K562 (cell line): ENCODE data around the gene NECAB2. TPM values are rescaled to one million over a fixed set of nuclear protein-coding genes. Genes with fewer than 3 reads are reported as not detected.
"Not testable (repeated sequence)": the region's sequence is repeated elsewhere in the genome, so short reads cannot be mapped to it uniquely, and the experiment has no call there.

Experiments used
- ATAC-seq: fragments of 200-7000 bp; cut with Tn5 transposase; 3 replicates; pipeline ENCODE4 v1.9.1; 2020; ENCODE audit warnings: moderate library complexity
- BruUV-seq: library from RNA; stranded (reverse); fragments of 400-500 nt; replicated peaks from 2 replicates; lab custom pipeline; 2021; lab: Mats Ljungman, UMichigan
- CTCF ChIA-PET: fragments of 300-600 bp; formaldehyde crosslinking; extraction: SDS; loops from one replicate; lab custom pipeline; 2021; ENCODE audit warnings: low intra/inter-chr PET ratio; lab: Yijun Ruan, JAX
- POLR2A ChIA-PET: fragments of 300-600, 350-650 bp; sonication (Branson Sonifier 250); formaldehyde crosslinking; extraction: SDS; loops from one replicate; lab custom pipeline; 2021; ENCODE audit warnings: antibody characterized with exemption, inconsistent platforms; lab: Yijun Ruan, JAX
- DNase-seq, 4 experiments: peaks; one replicate each; pipeline versions ENCODE4 v3.0.0 to v3.0.0-alpha.2; 2011 to 2018; ENCODE audit warnings: low spot score in 3 of 4, mixed read lengths in 3 of 4; ENCODE audit errors: extremely low read depth in 1 of 4
- FAIRE-seq: peaks from 2 replicates; lab custom pipeline; 2011; peaks lifted over from hg19 to GRCh38; lab: Jason Lieb, UNC
- H2AFZ ChIP-seq: 2 replicates; pipeline ENCODE4 v1.6.0; 2011; ENCODE audit warnings: low read depth, low read length, control low read depth, inconsistent platforms
- H3K27ac ChIP-seq: fragments of 200-600 bp; 3 replicates; pipeline ENCODE4 v1.8.0; 2011; ENCODE audit warnings: low read depth, mild to moderate bottlenecking, control low read depth, inconsistent platforms, low read length, moderate library complexity, mixed read lengths; ENCODE audit errors: extremely low read depth
- H3K27me3 ChIP-seq, 2 experiments: fragments of 300-600 bp in 1 of 2; 2 replicates in 1 of 2; 3 replicates in 1 of 2; pipeline versions ENCODE4 v1.6.0 to v1.8.0; 2011; ENCODE audit warnings: inconsistent platforms in 2 of 2, low read length in 2 of 2, mild to moderate bottlenecking in 1 of 2, mixed read lengths in 1 of 2, moderate library complexity in 1 of 2; ENCODE audit not compliant: control insufficient read depth in 2 of 2, insufficient read depth in 2 of 2
- H3K36me3 ChIP-seq: fragments of 300-600 bp; 3 replicates; pipeline ENCODE4 v1.8.0; 2011; ENCODE audit warnings: mild to moderate bottlenecking, low read length, inconsistent platforms; ENCODE audit not compliant: control insufficient read depth, insufficient read depth
- H3K4me1 ChIP-seq, 2 experiments: fragments of 200-600 bp in 1 of 2; replicated peaks in 1 of 2; 2 replicates in 1 of 2; 3 replicates in 1 of 2; pipeline versions ENCODE4 v1.5.1 to v1.8.0; 2011; ENCODE audit warnings: inconsistent platforms in 2 of 2, low read length in 2 of 2, mild to moderate bottlenecking in 1 of 2, mixed read lengths in 1 of 2, moderate library complexity in 1 of 2; ENCODE audit not compliant: control insufficient read depth in 2 of 2, insufficient read depth in 2 of 2
- H3K4me2 ChIP-seq: 2 replicates; pipeline ENCODE4 v1.6.1; 2011; ENCODE audit warnings: low read length, control low read depth, inconsistent platforms, mixed read lengths; ENCODE audit not compliant: insufficient read depth
- H3K4me3 ChIP-seq: fragments of 200-600 bp; sonication (generic), shearing (Covaris generic); 2 replicates; pipeline ENCODE4 v1.5.1; 2016; ENCODE audit warnings: control low read depth, inconsistent platforms
- H3K79me2 ChIP-seq: fragments of 200-600 bp; 3 replicates; pipeline ENCODE4 v1.8.0; 2011; ENCODE audit warnings: low read length, inconsistent platforms; ENCODE audit not compliant: control insufficient read depth, insufficient read depth
- H3K9ac ChIP-seq, 2 experiments: 2 replicates each; pipeline versions ENCODE4 v1.6.0 to v1.6.1; 2011; ENCODE audit warnings: low read depth in 2 of 2, low read length in 2 of 2, control low read depth in 1 of 2, inconsistent platforms in 1 of 2, mild to moderate bottlenecking in 1 of 2, mixed read lengths in 1 of 2; ENCODE audit not compliant: insufficient read depth in 1 of 2
- H3K9me1 ChIP-seq: one replicate; pipeline ENCODE4 v1.6.0; 2011; ENCODE audit warnings: inconsistent platforms, mild to moderate bottlenecking, low read length, moderate library complexity; ENCODE audit not compliant: control insufficient read depth, insufficient read depth
- H3K9me3 ChIP-seq: replicated peaks from 2 replicates; pipeline ENCODE4 v1.5.1; 2011; ENCODE audit warnings: low read depth, low read length, inconsistent platforms; ENCODE audit not compliant: control insufficient read depth, insufficient read depth
- H4K20me1 ChIP-seq: replicated peaks from 2 replicates; pipeline ENCODE4 v1.6.1; 2011; ENCODE audit warnings: low read length, inconsistent platforms, mixed read lengths; ENCODE audit not compliant: control insufficient read depth, insufficient read depth
- MAFG ChIP-seq: fragments of 450-650 bp; conservative IDR thresholded peaks from 2 replicates; pipeline ENCODE4 v1.6.1; 2016; ENCODE audit warnings: missing genetic modification characterization, missing compliant biosample characterization
- RAD51 ChIP-seq: fragments of 450-650 bp; IDR thresholded peaks from 2 replicates; pipeline ENCODE4 v1.7.1; 2016; ENCODE audit warnings: low read depth, mild to moderate bottlenecking, borderline replicate concordance
- WGBS: fragments of 100-300 bp; shearing (Covaris generic); methylation state at CpG from one replicate; pipeline ENCODE4 v1.1.6; 2016; ENCODE audit warnings: low coverage, mixed read lengths; ENCODE audit not compliant: insufficient coverage; ENCODE audit errors: missing lambda C conversion rate; 5-methylcytosine and 5-hydroxymethylcytosine counted together
- in situ Hi-C: fragments of 300-500 bp; cut with MboI; formaldehyde crosslinking; loops from 4 replicates; pipeline ENCODE4 v1.15.0; 2018; ENCODE audit warnings: inconsistent platforms, mixed read lengths
- intact Hi-C: fragments of 100-400 bp; cut with micrococcal nuclease; formaldehyde crosslinking; loops from 2 replicates; pipeline ENCODE4 v1.14.2; 2022
- polyA plus RNA-seq, 8 experiments: library from polyadenylated mRNA; depleted of rRNA in 4 of 8; stranded (reverse) in 5 of 8; unstranded in 3 of 8; fragments of >200 nt; fragmentation: Nextera tagmentation in 2 of 8; fragmentation: Illumina TruSeq in 1 of 8; extraction: Ambion mirVana in 2 of 8; extraction: Trizol in 1 of 8; gene quantifications; 2 replicates each; pipeline versions ENCODE4 v1.2.1 to v1.2.3, GENCODE V29; 2011 to 2014; ENCODE audit warnings: inconsistent platforms in 1 of 8, missing spikeins in 1 of 8
- total RNA-seq, 7 experiments: library from RNA; depleted of rRNA in 6 of 7; stranded (reverse); fragments of >200 nt in 6 of 7; fragmentation: Illumina TruSeq in 2 of 7; extraction: Trizol in 2 of 7; gene quantifications; 2 replicates each; pipeline versions ENCODE4 v1.2.1 to v1.2.3, GENCODE V29; 2011 to 2021; ENCODE audit warnings: low replicate concordance in 1 of 7
- TF ChIP-seq, protein P1 (sequence below): fragments of 450-650 bp; formaldehyde crosslinking; IDR thresholded peaks from 2 replicates; pipeline ENCODE4 v1.4.0; 2020; ENCODE audit warnings: mild to moderate bottlenecking, mixed read lengths
- TF ChIP-seq, protein P2 (sequence below): sonication (generic); IDR thresholded peaks from 2 replicates; pipeline ENCODE4 v1.6.1; 2016
- TF ChIP-seq, protein P3 (sequence below): fragments of 450-650 bp; formaldehyde crosslinking; IDR thresholded peaks from 2 replicates; pipeline ENCODE4 v1.4.0; 2022; ENCODE audit warnings: missing genetic modification characterization

NECAB2 gene
- total and polyA plus RNA-seq, 9 of the 15 experiments (the other 6 are each of a cell fraction or from before 2014, with no cell fraction given): 0.03 to 0.28 TPM; not detected in 7

DNA sequence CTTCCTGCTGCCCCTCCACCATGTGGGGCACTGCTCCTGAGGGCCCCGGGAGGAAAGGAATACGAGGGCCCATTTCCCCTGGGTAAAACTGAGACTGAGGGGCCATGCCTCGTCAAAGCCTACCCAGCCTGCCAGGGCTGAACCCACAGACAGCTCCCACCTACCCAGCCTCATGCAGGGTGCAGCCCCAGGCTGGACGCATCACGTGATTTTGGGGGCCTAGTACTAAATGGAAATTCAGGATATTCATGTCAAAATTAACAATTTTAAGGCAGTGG is 18.4 kb upstream of the NECAB2 start:
- POLR2A ChIA-PET: no interaction called here
- 15% methylated on average over 5 of the region's 5 CpGs for WGBS
- CTCF ChIA-PET: no interaction called here

DNA sequence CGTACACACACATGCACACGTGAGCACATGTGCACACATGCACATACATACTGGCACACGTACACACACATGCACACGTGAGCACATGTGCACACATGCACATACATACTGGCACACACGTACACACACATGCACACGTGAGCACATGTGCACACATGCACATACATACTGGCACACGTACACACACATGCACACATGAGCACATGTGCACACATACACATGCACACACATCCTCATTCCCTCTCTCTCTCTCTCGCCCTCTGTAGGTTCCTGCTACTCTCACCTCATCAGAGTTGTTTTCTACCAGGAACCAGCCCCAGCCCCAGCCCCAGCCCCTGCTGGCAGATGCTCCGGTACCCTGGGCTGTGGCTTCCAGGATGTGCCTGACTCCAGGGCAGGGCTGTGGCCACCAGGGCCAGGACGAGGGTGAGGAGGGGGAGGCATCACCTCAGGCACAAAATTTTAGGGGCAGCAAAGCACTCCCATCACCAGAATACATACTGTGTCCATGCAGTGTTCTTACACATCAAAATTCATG is 17.1 kb upstream of the NECAB2 start:
- H3K27me3 ChIP-seq: peaks cover 17 to 18% of the 10 kb centered on the region in 2 experiments; a peak in 4 of 5 replicates
- CTCF ChIA-PET, BruUV-seq, H3K4me2 ChIP-seq, H4K20me1 ChIP-seq, H3K9ac ChIP-seq, H3K9me3 ChIP-seq, POLR2A ChIA-PET, H3K9me1 ChIP-seq, DNase-seq, H3K79me2 ChIP-seq, H3K4me3 ChIP-seq, FAIRE-seq, H3K36me3 ChIP-seq, H2AFZ ChIP-seq, ATAC-seq, H3K27ac ChIP-seq: not testable (repeated sequence)
- intact Hi-C loops: loop anchor here (5.0 kb wide), 1 partner anchor 124 kb away; no protein-coding TSS in a partner anchor
- in situ Hi-C loops: loop anchor here (10.0 kb wide), 1 partner anchor 234 kb away; the partner anchor contains the start of gene TAF1C
- 39% methylated on average over 6 of the region's 10 CpGs for WGBS
- H3K4me1 ChIP-seq: peaks cover 18 to 41% of the 10 kb centered on the region in 2 experiments

More for the DNA sequence above, 18.4 kb upstream of the NECAB2 start:
- Histone ChIP-seq H3K27me3 (peaks cover 22 to 25% of the 10 kb centered on the region in 2 experiments; a peak in 4 of 5 replicates), H3K4me1 (peaks cover 17 to 37% of the 10 kb centered on the region in 2 experiments), H3K4me3 (no peak overlapping the region), H3K9me3 (no peaks in the 10 kb centered on the region), H3K4me2 (no peak overlapping the region)
- no TSS peak for BruUV-seq
- ATAC-seq (no peak), DNase-seq (no peak)
- no peak for TF ChIP-seq MAFG (tag)
- TF ChIP-seq, protein P1, sequence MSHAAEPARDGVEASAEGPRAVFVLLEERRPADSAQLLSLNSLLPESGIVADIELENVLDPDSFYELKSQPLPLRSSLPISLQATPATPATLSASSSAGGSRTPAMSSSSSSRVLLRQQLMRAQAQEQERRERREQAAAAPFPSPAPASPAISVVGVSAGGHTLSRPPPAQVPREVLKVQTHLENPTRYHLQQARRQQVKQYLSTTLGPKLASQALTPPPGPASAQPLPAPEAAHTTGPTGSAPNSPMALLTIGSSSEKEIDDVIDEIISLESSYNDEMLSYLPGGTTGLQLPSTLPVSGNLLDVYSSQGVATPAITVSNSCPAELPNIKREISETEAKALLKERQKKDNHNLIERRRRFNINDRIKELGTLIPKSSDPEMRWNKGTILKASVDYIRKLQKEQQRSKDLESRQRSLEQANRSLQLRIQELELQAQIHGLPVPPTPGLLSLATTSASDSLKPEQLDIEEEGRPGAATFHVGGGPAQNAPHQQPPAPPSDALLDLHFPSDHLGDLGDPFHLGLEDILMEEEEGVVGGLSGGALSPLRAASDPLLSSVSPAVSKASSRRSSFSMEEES (CRISPR knock-in tag): peak; percentile 83
- TF ChIP-seq, protein P2, sequence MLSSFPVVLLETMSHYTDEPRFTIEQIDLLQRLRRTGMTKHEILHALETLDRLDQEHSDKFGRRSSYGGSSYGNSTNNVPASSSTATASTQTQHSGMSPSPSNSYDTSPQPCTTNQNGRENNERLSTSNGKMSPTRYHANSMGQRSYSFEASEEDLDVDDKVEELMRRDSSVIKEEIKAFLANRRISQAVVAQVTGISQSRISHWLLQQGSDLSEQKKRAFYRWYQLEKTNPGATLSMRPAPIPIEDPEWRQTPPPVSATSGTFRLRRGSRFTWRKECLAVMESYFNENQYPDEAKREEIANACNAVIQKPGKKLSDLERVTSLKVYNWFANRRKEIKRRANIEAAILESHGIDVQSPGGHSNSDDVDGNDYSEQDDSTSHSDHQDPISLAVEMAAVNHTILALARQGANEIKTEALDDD: no peak
- peak; percentile 30; the same call in 1 of the 2 replicates for TF ChIP-seq RAD51
- TF ChIP-seq, protein P3, sequence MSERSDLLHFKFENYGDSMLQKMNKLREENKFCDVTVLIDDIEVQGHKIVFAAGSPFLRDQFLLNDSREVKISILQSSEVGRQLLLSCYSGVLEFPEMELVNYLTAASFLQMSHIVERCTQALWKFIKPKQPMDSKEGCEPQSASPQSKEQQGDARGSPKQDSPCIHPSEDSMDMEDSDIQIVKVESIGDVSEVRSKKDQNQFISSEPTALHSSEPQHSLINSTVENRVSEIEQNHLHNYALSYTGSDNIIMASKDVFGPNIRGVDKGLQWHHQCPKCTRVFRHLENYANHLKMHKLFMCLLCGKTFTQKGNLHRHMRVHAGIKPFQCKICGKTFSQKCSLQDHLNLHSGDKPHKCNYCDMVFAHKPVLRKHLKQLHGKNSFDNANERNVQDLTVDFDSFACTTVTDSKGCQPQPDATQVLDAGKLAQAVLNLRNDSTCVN: no peak
- TF ChIP-seq, all 486 proteins: peak for 2
- 0 out of 2 replicates have a peak, but pooled peaks cover 3% of the 10 kb centered on the region for H4K20me1 ChIP-seq
- H3K9ac ChIP-seq: 0 out of 4 replicates have a peak overlapping the region, but pooled peaks of 1 of the 2 experiments have one; percentile 61
- FAIRE-seq: no peak
- H3K36me3 ChIP-seq: no peaks in the 10 kb centered on the region
- in situ Hi-C loops: loop anchor here (10.0 kb wide), 1 partner anchor 235 kb away; the partner anchor contains the start of gene TAF1C
- H3K27ac ChIP-seq: no peak overlapping the region
- no peak overlapping the region for H2AFZ ChIP-seq
- intact Hi-C loops: loop anchor here (5.0 kb wide), 1 partner anchor 122 kb away; no protein-coding TSS in a partner anchor
- H3K9me1 ChIP-seq: no peaks in the 10 kb centered on the region
- no peaks in the 10 kb centered on the region for H3K79me2 ChIP-seq
